ENCODE data around the gene CYB5A.

Gene CYB5A

GRCh38 chr18:74242438-74243096 lies 49.2 kb downstream of the CYB5A start:
- no peak for DNase-seq

GRCh38 chr18:74241970-74242369 lies 49.8 kb downstream of the CYB5A start:
- no peak for DNase-seq

GRCh38 chr18:74241426-74241825 lies 50.3 kb downstream of the CYB5A start:
- no peak for DNase-seq

GRCh38 chr18:74239567-74239966 lies 52.2 kb downstream of the CYB5A start:
- DNase-seq = no peak

- no peak for DNase-seq
Observed at GRCh38 chr18:74234326-74235171, 57.2 kb downstream of the CYB5A start.

GRCh38 chr18:74233933-74234325 lies 57.8 kb downstream of the CYB5A start:
- no peak for DNase-seq

GRCh38 chr18:74230922-74231714 lies 60.6 kb downstream of the CYB5A start:
- no peak for DNase-seq

GRCh38 chr18:74229891-74230290 lies 61.9 kb downstream of the CYB5A start:
- no peak for DNase-seq

- DNase-seq = no peak
Observed at GRCh38 chr18:74229005-74229404, 62.8 kb downstream of the CYB5A start.

GRCh38 chr18:74228312-74228711 lies 63.5 kb downstream of the CYB5A start:
- no peak for DNase-seq

- no peak for DNase-seq
Observed at GRCh38 chr18:74226666-74227065, 65.1 kb downstream of the CYB5A start.

- no peak for DNase-seq
Observed at GRCh38 chr18:74226156-74226555, 65.6 kb downstream of the CYB5A start.

GRCh38 chr18:74225193-74225840 lies 66.4 kb downstream of the CYB5A start:
- DNase-seq = no peak

- DNase-seq = no peak
Observed at GRCh38 chr18:74222710-74223494, 68.9 kb downstream of the CYB5A start.

- no peak for DNase-seq
Observed at GRCh38 chr18:74221081-74221480, 70.7 kb downstream of the CYB5A start.

GRCh38 chr18:74219056-74219455 lies 72.7 kb downstream of the CYB5A start:
- DNase-seq = no peak

- DNase-seq = no peak
Observed at GRCh38 chr18:74217476-74218143, 74.2 kb downstream of the CYB5A start.

GRCh38 chr18:74216661-74217110 lies 75.1 kb downstream of the CYB5A start:
- no peak for DNase-seq

- no peak for DNase-seq
Observed at GRCh38 chr18:74215863-74216262, 75.9 kb downstream of the CYB5A start.

GRCh38 chr18:74213429-74213828 lies 78.3 kb downstream of the CYB5A start:
- DNase-seq = no peak

GRCh38 chr18:74204526-74205152 lies 87.1 kb downstream of the CYB5A start:
- DNase-seq = no peak
